Body of pancreas (tissue), 4 donors: Measurements from ENCODE around the gene CCL3. TPM values are rescaled to one million over a fixed set of nuclear protein-coding genes. Genes with fewer than 3 reads are reported as not detected.
"Not testable (repeated sequence)": the region's sequence is repeated elsewhere in the genome, so short reads cannot be mapped to it uniquely, and the experiment has no call there.

Source experiments
- ATAC-seq: fragments of 150-250 bp; one replicate; pipeline ENCODE4 v1.9.1; 2016
- DNase-seq, 4 donors: peaks; one replicate each; pipeline ENCODE4 v3.0.0-alpha.2; 2019
- H3K27ac ChIP-seq, 4 donors: fragments of 200-600 bp; sonication (generic); 1 replicate in 3 of 4; 2 replicates in 1 of 4; pipeline versions ENCODE4 v1.5.1 to v1.6.1; 2016 to 2019; ENCODE audit warnings: mild to moderate bottlenecking in 1 of 4, mixed read lengths in 1 of 4, moderate library complexity in 1 of 4
- H3K27me3 ChIP-seq, 2 donors: fragments of 200-600 bp; sonication (generic); one replicate each; pipeline ENCODE4 v1.6.0; 2016; ENCODE audit warnings: mild to moderate bottlenecking in 1 of 2
- H3K36me3 ChIP-seq, 2 donors: fragments of 200-600 bp; sonication (generic); replicated peaks in 1 of 2; 2 replicates each; pipeline ENCODE4 v1.5.1; 2016; ENCODE audit warnings: low read depth in 2 of 2; ENCODE audit not compliant: insufficient read depth in 1 of 2
- H3K4me1 ChIP-seq: fragments of 200-600 bp; sonication (generic); one replicate; pipeline ENCODE4 v1.6.0; 2016
- H3K4me3 ChIP-seq, 2 donors: fragments of 200-600 bp; sonication (generic); 1 replicate in 1 of 2; 2 replicates in 1 of 2; pipeline ENCODE4 v1.5.1; 2016 to 2019
- H3K9me3 ChIP-seq, 3 donors: fragments of 200-600 bp; sonication (generic); 1 replicate in 2 of 3; 2 replicates in 1 of 3; pipeline ENCODE4 v1.5.1; 2016
- POLR2A ChIP-seq, 3 donors: fragments of 450-650 bp; IDR thresholded peaks; one replicate each; pipeline ENCODE4 v1.6.1; 2016; ENCODE audit warnings: antibody characterized with exemption in 3 of 3, mild to moderate bottlenecking in 2 of 3
- WGBS, 2 donors: methylation state at CpG; one replicate each; pipeline ENCODE4 v1.1.5; 2017; 5-methylcytosine and 5-hydroxymethylcytosine counted together
- intact Hi-C: fragments of 100-400 bp; cut with DNase I; formaldehyde crosslinking; loops from one replicate; pipeline ENCODE4 v1.15.1; 2023
- total RNA-seq, 2 donors: library from RNA; depleted of rRNA; stranded (reverse); fragments of >200 nt; gene quantifications; one replicate each; pipeline ENCODE4 v1.1.0, GENCODE V29; 2016
- TF ChIP-seq, protein P1 (sequence below), 7 experiments: fragments of 450-650 bp in 4 of 7; fragments of 200-600 bp in 3 of 7; sonication (generic) in 3 of 7; IDR thresholded peaks; one replicate each; pipeline ENCODE4 v1.5.1; 2016 to 2019; ENCODE audit warnings: antibody characterized with exemption in 7 of 7

CCL3 gene
- total RNA-seq, 2 donors from 2014 or later, result not detected

DNA sequence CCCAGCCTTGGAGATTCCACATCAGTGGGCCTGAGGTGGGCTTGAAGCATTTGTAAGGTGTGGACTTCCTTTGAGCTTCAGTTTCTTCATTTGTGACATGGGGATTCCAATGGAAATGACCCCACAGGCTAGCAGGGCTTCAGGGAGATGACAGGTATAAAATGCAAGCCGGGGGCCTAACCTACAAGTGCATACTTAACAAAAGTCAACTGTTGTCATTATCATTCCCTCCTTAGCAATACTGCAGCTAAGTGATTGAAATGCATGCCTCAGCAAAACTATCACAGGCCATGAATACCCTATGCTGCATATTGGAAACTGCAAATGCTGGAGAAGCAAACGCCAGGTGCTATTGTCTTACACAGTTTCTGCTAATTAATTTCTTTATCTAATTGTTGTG lies 33.5 kb upstream of the CCL3 start:
- Histone ChIP-seq H3K27ac (no peak overlapping the region), H3K4me1 (no peaks in the 10 kb centered on the region), H3K36me3 (no peaks in the 10 kb centered on the region), H3K27me3 (no peaks in the 10 kb centered on the region), H3K4me3 (no peak overlapping the region), H3K9me3 (peaks cover 0 to 24% (median 0%) of the 10 kb centered on the region in 3 donors)
- intact Hi-C loops, result no loop called here
- 59 to 78% methylated on average over 2 of the region's 2 CpGs for WGBS, 2 donors
- ATAC-seq, result no peak
- no peak for TF ChIP-seq POLR2A (IDR thresholded peaks at IDR 0.05)
- TF ChIP-seq, protein P1, sequence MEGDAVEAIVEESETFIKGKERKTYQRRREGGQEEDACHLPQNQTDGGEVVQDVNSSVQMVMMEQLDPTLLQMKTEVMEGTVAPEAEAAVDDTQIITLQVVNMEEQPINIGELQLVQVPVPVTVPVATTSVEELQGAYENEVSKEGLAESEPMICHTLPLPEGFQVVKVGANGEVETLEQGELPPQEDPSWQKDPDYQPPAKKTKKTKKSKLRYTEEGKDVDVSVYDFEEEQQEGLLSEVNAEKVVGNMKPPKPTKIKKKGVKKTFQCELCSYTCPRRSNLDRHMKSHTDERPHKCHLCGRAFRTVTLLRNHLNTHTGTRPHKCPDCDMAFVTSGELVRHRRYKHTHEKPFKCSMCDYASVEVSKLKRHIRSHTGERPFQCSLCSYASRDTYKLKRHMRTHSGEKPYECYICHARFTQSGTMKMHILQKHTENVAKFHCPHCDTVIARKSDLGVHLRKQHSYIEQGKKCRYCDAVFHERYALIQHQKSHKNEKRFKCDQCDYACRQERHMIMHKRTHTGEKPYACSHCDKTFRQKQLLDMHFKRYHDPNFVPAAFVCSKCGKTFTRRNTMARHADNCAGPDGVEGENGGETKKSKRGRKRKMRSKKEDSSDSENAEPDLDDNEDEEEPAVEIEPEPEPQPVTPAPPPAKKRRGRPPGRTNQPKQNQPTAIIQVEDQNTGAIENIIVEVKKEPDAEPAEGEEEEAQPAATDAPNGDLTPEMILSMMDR (IDR thresholded peaks at IDR 0.05), result no peak
- no peak for DNase-seq

DNA sequence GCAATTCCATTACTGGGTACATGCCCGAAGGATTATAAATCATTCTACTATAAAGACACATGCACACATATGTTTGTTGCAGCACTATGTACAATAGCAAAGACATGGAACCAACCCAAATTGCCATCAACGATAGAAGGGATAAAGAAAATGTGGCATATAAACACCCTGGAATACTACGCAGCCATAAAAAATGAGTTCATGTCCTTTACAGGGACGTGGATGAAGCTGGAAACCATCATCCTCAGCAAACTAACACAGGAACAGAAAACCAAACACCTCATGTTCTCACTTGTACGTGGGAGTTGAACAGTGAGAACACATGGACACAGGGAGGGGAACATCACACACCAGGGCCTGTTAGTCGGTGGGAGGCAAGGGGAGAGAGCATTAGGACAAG lies 31.2 kb upstream of the CCL3 start:
- H3K27ac ChIP-seq, H3K4me3 ChIP-seq, H3K4me1 ChIP-seq, DNase-seq, H3K27me3 ChIP-seq, ATAC-seq, H3K36me3 ChIP-seq, intact Hi-C loops: not testable (repeated sequence)
- H3K9me3 ChIP-seq, result peaks cover 0 to 15% (median 0%) of the 10 kb centered on the region in 3 donors
- WGBS, 2 donors, result 51 to 56% methylated on average over 6 of the region's 6 CpGs

DNA sequence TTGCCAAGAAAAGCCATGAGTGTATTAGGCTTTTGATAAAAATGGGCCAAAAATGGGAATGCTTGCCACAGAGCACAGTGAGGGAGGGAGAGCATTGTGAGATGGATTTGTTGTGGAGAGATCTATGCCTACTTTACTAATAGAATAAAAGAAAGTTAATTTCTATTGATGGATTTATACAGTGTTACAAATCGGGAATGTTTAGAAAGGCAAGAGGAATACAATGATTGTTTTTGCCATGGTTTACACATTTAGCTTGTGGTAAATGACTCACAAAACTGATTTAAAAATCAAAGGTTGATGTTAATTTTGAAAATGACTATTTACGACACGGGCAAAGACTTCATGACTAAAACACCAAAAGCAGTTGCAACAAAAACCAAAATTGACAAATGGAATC lies 30.3 kb upstream of the CCL3 start:
- DNase-seq (no peak), ATAC-seq (no peak)
- no peaks in the 10 kb centered on the region for H3K27me3 ChIP-seq
- H3K36me3 ChIP-seq, result no peaks in the 10 kb centered on the region
- 57 to 65% methylated on average over 3 of the region's 3 CpGs for WGBS, 2 donors
- no peak overlapping the region for H3K27ac ChIP-seq
- H3K9me3 ChIP-seq, result peaks cover 0 to 6% (median 0%) of the 10 kb centered on the region in 3 donors
- no peak overlapping the region for H3K4me3 ChIP-seq
- no peaks in the 10 kb centered on the region for H3K4me1 ChIP-seq
- TF ChIP-seq, protein P1 (IDR thresholded peaks at IDR 0.05), result no peak
- no peak for TF ChIP-seq POLR2A (IDR thresholded peaks at IDR 0.05)
- intact Hi-C loops, result no loop called here

DNA sequence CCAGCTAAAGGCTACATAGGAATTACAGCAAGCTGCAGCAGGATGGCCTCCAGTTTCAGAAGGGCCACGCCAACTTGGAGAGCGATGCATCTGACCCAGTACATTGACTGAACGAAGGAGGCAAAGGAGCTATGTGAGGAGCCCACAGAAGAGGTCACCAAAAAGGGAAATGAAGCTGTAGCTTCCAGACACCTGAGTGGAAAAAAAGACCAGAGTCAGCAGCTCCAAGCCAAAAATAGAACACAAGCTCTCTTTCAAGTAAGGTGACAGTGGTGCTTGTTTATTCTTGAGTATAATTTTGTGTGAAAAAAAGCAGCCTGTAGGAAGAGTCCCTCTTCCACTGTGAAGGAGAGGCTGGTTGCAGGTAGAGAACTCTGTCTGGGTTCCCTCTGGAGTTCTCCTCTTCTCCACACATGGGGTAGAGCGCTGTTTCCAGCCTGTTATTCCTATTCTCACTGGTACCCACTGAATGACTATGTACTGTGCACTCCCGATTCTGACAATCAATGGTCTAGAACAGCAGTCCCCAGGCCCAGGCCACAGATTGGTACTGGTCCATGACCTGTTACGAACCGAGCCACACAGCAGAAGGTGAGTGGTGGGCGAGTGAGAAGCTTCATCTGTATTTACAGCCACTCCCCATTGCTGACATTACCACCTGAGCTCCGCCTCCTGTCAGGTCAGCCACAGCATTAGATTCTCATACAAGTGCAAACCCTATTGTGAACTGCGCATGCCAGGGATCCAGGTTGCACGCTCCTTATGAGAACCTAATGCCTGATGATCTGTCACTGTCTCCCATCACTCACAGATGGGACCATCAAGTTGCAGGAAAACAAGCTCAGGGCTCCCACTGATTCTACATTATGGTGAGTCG lies 28.8 kb upstream of the CCL3 start:
- no peak for TF ChIP-seq POLR2A (IDR thresholded peaks at IDR 0.05)
- TF ChIP-seq, protein P1 (IDR thresholded peaks at IDR 0.05), result no peak
- Histone ChIP-seq H3K36me3 (no peaks in the 10 kb centered on the region), H3K9me3 (no peaks in the 10 kb centered on the region), H3K4me3 (no peak overlapping the region), H3K27me3 (no peaks in the 10 kb centered on the region), H3K4me1 (no peaks in the 10 kb centered on the region), H3K27ac (no peak overlapping the region)
- 81 to 82% methylated on average over 12 of the region's 12 CpGs for WGBS, 2 donors
- intact Hi-C loops, result no loop called here
- ATAC-seq (no peak), DNase-seq (no peak)

DNA sequence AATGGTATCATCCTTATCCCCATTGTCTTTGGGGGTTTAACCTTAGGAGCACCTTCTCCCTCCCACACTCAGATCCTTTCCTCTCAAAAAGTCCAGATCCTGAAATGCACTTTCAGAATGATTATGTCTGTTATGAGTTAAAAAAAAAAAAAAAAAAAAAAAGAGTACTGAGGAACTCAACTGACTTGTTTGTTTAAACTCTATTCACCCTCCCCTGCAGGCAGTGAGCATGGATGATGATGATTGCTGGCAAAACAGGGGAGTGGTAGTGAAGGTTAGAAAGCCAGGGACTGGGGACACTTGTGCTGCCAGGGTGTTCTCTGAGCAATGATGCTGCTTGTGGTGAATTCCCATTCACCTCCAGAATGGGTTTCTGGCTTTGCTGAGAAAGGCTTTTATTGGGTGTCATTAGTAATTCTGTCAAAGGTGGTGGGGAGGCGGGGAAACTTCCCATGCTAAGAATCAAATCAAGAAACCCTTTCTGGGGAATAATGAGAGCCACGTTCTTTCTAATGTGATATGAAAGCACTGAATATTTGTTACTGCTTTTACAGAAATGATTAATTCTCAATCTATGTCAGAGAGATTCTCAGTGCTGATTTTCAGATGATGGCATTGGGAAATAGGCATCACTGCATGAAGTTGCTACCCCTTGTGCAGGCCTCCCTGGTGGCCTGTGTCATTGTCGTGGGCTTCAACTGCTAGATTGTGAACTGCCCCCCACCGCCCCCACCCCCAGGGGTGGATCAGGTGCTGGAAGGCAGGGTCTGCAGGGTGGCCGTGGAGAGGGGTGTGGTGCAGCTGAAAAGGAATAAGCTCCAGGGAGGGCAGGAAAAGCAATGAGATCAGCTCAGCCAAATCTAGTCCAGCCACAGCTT lies 27.8 kb upstream of the CCL3 start:
- TF ChIP-seq POLR2A (IDR thresholded peaks at IDR 0.05), result no peak
- TF ChIP-seq, protein P1 (IDR thresholded peaks at IDR 0.05), result no peak
- intact Hi-C loops, result no loop called here
- H3K9me3 ChIP-seq, result no peaks in the 10 kb centered on the region
- DNase-seq, result no peak
- 29 to 35% methylated on average over 5 of the region's 5 CpGs for WGBS, 2 donors
- no peaks in the 10 kb centered on the region for H3K27me3 ChIP-seq
- H3K4me1 ChIP-seq, result no peaks in the 10 kb centered on the region
- H3K4me3 ChIP-seq, result no peak overlapping the region
- ATAC-seq, result no peak
- no peaks in the 10 kb centered on the region for H3K36me3 ChIP-seq
- H3K27ac ChIP-seq, result no peak overlapping the region

DNA sequence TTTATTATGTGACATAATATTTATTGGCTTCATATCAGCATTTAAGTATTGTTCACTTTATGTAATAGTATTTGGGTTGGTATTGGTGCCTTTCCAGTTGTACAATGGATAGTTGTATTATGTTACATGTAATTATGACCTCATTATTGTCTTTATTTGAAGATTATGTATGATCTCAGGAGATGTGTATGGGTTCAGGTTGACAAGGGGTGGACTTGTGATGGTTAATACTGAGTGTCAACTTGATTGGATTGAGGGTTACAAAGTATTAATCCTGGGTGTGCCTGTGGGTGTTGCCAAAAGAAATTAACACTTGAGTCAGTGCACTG lies 25.7 kb upstream of the CCL3 start:
- H3K4me3 ChIP-seq, H3K9me3 ChIP-seq, H3K36me3 ChIP-seq, H3K4me1 ChIP-seq, intact Hi-C loops, DNase-seq, H3K27me3 ChIP-seq, H3K27ac ChIP-seq, ATAC-seq: not testable (repeated sequence)

DNA sequence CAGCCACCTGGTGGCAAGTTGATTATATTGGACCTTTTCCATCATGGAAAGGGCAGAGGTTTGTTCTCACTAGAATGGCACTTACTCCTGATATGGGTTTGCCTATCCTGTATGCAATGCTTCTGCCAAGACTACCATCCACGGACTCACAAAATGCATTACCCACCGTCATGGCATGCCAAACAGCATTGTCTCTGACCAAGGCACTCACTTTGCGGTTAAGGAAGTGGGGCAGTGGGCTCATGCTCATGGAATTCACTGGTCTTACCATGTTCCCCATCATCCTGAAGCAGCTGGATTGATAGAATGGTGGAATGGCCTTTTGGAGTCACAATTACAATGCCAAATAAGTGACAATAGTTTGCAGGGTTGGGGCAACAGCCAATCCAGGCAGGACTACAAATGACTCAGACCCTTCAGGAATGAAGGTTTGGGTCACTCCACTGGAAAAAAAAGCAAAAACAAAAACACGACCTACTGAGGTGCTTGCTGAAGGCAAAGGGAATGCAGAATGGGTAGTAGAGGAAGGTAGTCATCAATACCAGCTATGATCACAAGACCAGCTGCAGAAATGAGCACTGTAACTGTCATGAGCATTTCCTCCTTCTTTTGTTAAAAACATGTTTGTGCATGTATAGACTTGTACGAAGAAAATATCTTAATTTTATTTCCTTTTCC lies 25.2 kb upstream of the CCL3 start:
- H3K9me3 ChIP-seq, H3K4me1 ChIP-seq, DNase-seq, intact Hi-C loops, H3K36me3 ChIP-seq, H3K27me3 ChIP-seq, ATAC-seq, H3K4me3 ChIP-seq, H3K27ac ChIP-seq: not testable (repeated sequence)
- 73 to 75% methylated on average over 5 of the region's 5 CpGs for WGBS, 2 donors
